Measurements from ENCODE around the gene CTNNA2. TPM values are rescaled to one million over a fixed set of nuclear protein-coding genes. Genes with fewer than 3 reads are reported as not detected.

CTNNA2 gene
- total RNA-seq, 3 donors from 2014 or later: 0.29 to 4.2 (median 1.1) TPM

- ATAC-seq: no peak
- Histone ChIP-seq H3K4me3 (no peak overlapping the region), H3K36me3 (ENCODE audit: low read depth) (no peaks in the 10 kb centered on the region), H3K9me3 (no peaks in the 10 kb centered on the region), H3K4me1 (ENCODE audit: low read depth) (no peaks in the 10 kb centered on the region)
- no peak for TF ChIP-seq CTCF (IDR thresholded peaks at IDR 0.05)
- DNase-seq: no peak
- intact Hi-C loops (cut with DNase I, micrococcal nuclease): no loop called here
Measured at GRCh38 chr2:79796641-79797040, 283.8 kb downstream of the CTNNA2 start.

GRCh38 chr2:79798776-79799175, 285.9 kb downstream of the CTNNA2 start:
- no peaks in the 10 kb centered on the region for H3K4me1 ChIP-seq (ENCODE audit: low read depth)
- intact Hi-C loops (cut with DNase I, micrococcal nuclease): no loop called here

GRCh38 chr2:79799729-79800128, 286.9 kb downstream of the CTNNA2 start:
- intact Hi-C loops (cut with DNase I, micrococcal nuclease): no loop called here
- Histone ChIP-seq H3K9me3 (no peaks in the 10 kb centered on the region), H3K4me3 (no peak overlapping the region), H3K36me3 (ENCODE audit: low read depth) (no peaks in the 10 kb centered on the region), H3K4me1 (ENCODE audit: low read depth) (no peaks in the 10 kb centered on the region)
- TF ChIP-seq CTCF (IDR thresholded peaks at IDR 0.05): no peak
- ATAC-seq (no peak), DNase-seq (no peak)

More at GRCh38 chr2:79798776-79799175, 285.9 kb downstream of the CTNNA2 start:
- Histone ChIP-seq H3K9me3 (no peaks in the 10 kb centered on the region), H3K4me3 (no peak overlapping the region), H3K36me3 (ENCODE audit: low read depth) (no peaks in the 10 kb centered on the region)
- no peak for TF ChIP-seq CTCF (IDR thresholded peaks at IDR 0.05)
- no peak for DNase-seq
- no peak for ATAC-seq

GRCh38 chr2:79801082-79801481, 288.2 kb downstream of the CTNNA2 start:
- Histone ChIP-seq H3K4me1 (ENCODE audit: low read depth) (no peaks in the 10 kb centered on the region), H3K36me3 (ENCODE audit: low read depth) (no peaks in the 10 kb centered on the region), H3K4me3 (no peak overlapping the region), H3K9me3 (no peaks in the 10 kb centered on the region)
- no peak for TF ChIP-seq CTCF (IDR thresholded peaks at IDR 0.05)
- intact Hi-C loops (cut with DNase I, micrococcal nuclease): no loop called here
- ATAC-seq: no peak
- DNase-seq: no peak

- DNase-seq (no peak), ATAC-seq (no peak)
- no peaks in the 10 kb centered on the region for H3K4me1 ChIP-seq (ENCODE audit: low read depth)
- H3K9me3 ChIP-seq: no peaks in the 10 kb centered on the region
- intact Hi-C loops (cut with DNase I, micrococcal nuclease): no loop called here
- TF ChIP-seq CTCF (IDR thresholded peaks at IDR 0.05): no peak
- no peak overlapping the region for H3K4me3 ChIP-seq
- H3K36me3 ChIP-seq (ENCODE audit: low read depth): no peaks in the 10 kb centered on the region
Measured at GRCh38 chr2:79817288-79817687, 304.4 kb downstream of the CTNNA2 start.

- ATAC-seq: no peak
- no peaks in the 10 kb centered on the region for H3K36me3 ChIP-seq (ENCODE audit: low read depth)
- no peak overlapping the region for H3K4me3 ChIP-seq
- DNase-seq: no peak
- intact Hi-C loops (cut with DNase I, micrococcal nuclease): no loop called here
- no peaks in the 10 kb centered on the region for H3K9me3 ChIP-seq
- H3K4me1 ChIP-seq (ENCODE audit: low read depth): no peaks in the 10 kb centered on the region
- no peak for TF ChIP-seq CTCF (IDR thresholded peaks at IDR 0.05)
Measured at GRCh38 chr2:79820281-79820680, 307.4 kb downstream of the CTNNA2 start.
